OCI-LY7 (cell line): ENCODE results near the gene TMEM204. TPM values are rescaled to one million over a fixed set of nuclear protein-coding genes. Genes with fewer than 3 reads are reported as not detected.

Experiments used
- Bru-seq: library from RNA; stranded (reverse); fragments of 400-500 nt; gene quantifications from one replicate; lab custom pipeline; 2021; lab: Mats Ljungman, UMichigan
- BruChase-seq, 2 experiments: library from RNA; stranded (reverse); fragments of 400-500 nt; gene quantifications; one replicate each; lab custom pipeline; 2021; lab: Mats Ljungman, UMichigan
- BruUV-seq: library from RNA; stranded (reverse); fragments of 400-500 nt; replicated peaks from 2 replicates; lab custom pipeline; 2021; lab: Mats Ljungman, UMichigan
- CTCF ChIA-PET: fragments of 300-600 bp; sonication (Branson Sonifier 250); formaldehyde crosslinking; loops from one replicate; lab custom pipeline; 2022; ENCODE audit warnings: antibody characterized with exemption; ENCODE audit not compliant: unreplicated experiment; lab: Charles Lee
- POLR2A ChIA-PET: fragments of 300-600 bp; sonication (Branson Sonifier 250); formaldehyde crosslinking; loops from one replicate; lab custom pipeline; 2022; ENCODE audit warnings: antibody characterized with exemption; lab: Charles Lee
- DNase-seq: peaks from one replicate; pipeline ENCODE4 v3.0.0-alpha.2; 2015; ENCODE audit warnings: low spot score
- H2AFZ ChIP-seq: fragments of 200-600 bp; sonication (generic), shearing (Covaris generic); 2 replicates; pipeline ENCODE4 v1.6.1; 2014; ENCODE audit warnings: mild to moderate bottlenecking, antibody characterized with exemption, low read length, moderate library complexity
- H3K27ac ChIP-seq: fragments of 200-600 bp; sonication (generic); 2 replicates; pipeline ENCODE4 v1.5.1; 2014; ENCODE audit warnings: mixed run types, low read depth, mild to moderate bottlenecking, moderate library complexity, low read length, inconsistent platforms; ENCODE audit not compliant: poor library complexity, severe bottlenecking
- H3K36me3 ChIP-seq: fragments of 200-600 bp; sonication (generic); 2 replicates; pipeline ENCODE4 v1.6.1; 2014; ENCODE audit warnings: mild to moderate bottlenecking, antibody characterized with exemption, low read length, moderate library complexity, mixed read lengths; ENCODE audit not compliant: insufficient read depth
- H3K4me1 ChIP-seq: fragments of 200-600 bp; sonication (generic); 2 replicates; pipeline ENCODE4 v1.5.1; 2014; ENCODE audit warnings: mild to moderate bottlenecking, low read length; ENCODE audit not compliant: insufficient read depth, poor library complexity, severe bottlenecking
- H3K4me2 ChIP-seq: fragments of 200-600 bp; sonication (generic); 2 replicates; pipeline ENCODE4 v1.6.1; 2014; ENCODE audit warnings: mild to moderate bottlenecking, low read length
- H3K4me3 ChIP-seq: fragments of 200-600 bp; sonication (generic); 2 replicates; pipeline ENCODE4 v1.5.1; 2014; ENCODE audit warnings: mild to moderate bottlenecking, low read depth, low read length; ENCODE audit not compliant: poor library complexity, severe bottlenecking
- H3K79me2 ChIP-seq: fragments of 200-600 bp; sonication (generic); 2 replicates; pipeline ENCODE4 v1.6.1; 2016; ENCODE audit warnings: low read depth, mild to moderate bottlenecking, low read length, moderate library complexity, mixed read lengths; ENCODE audit not compliant: insufficient read depth
- H3K9me2 ChIP-seq: fragments of 200-600 bp; sonication (generic); 2 replicates; pipeline ENCODE4 v1.6.1; 2016; ENCODE audit warnings: mild to moderate bottlenecking, low read length, mixed read lengths; ENCODE audit not compliant: insufficient read depth
- H3K9me3 ChIP-seq: fragments of 200-600 bp; sonication (generic); 2 replicates; pipeline ENCODE4 v1.6.1; 2014; ENCODE audit warnings: mild to moderate bottlenecking, mixed run types, low read length, mixed read lengths
- H4K20me1 ChIP-seq: fragments of 200-600 bp; sonication (generic); 2 replicates; pipeline ENCODE4 v1.6.1; 2014; ENCODE audit warnings: mild to moderate bottlenecking, antibody characterized with exemption, low read length, moderate library complexity, mixed read lengths; ENCODE audit not compliant: insufficient read depth
- CTCF ChIP-seq: fragments of 200-600 bp; sonication (generic); conservative IDR thresholded peaks from 2 replicates; pipeline ENCODE4 v1.5.1; 2014; ENCODE audit warnings: mild to moderate bottlenecking, antibody characterized with exemption, low read length, moderate library complexity, mixed read lengths
- EZH2phosphoT487 ChIP-seq: fragments of 200-600 bp; sonication (generic); IDR thresholded peaks from 2 replicates; pipeline ENCODE4 v1.6.1; 2018; ENCODE audit warnings: low read depth, borderline replicate concordance, mild to moderate bottlenecking, mixed run types, antibody characterized with exemption, low read length, moderate library complexity, mixed read lengths
- intact Hi-C: fragments of 100-400 bp; cut with micrococcal nuclease; formaldehyde crosslinking; loops from one replicate; pipeline ENCODE4 v1.10.0; 2022; ENCODE audit not compliant: unreplicated experiment
- long read RNA-seq: library from polyadenylated mRNA; stranded (forward); transcript quantifications from one replicate; pipeline ENCODE4 v2.0.0, GENCODE V29; 2022
- total RNA-seq, 2 experiments: library from RNA; depleted of rRNA in 1 of 2; stranded (reverse); fragments of >200 nt in 1 of 2; shearing (Covaris generic) in 1 of 2; gene quantifications; 2 replicates each; pipeline ENCODE4 v1.2.3, GENCODE V29; 2014 to 2022

The TMEM204 gene
- total RNA-seq (2014; rRNA removed; shearing (Covaris generic)) (not detected in 2 replicates), total RNA-seq (2022) (not detected in 2 replicates), Bru-seq, nascent RNA (percentile 3 among the genes with signal in this experiment), BruChase-seq, experiment 1, labeled RNA remaining after a 6-hour chase (percentile 10 among the genes with signal in this experiment), BruChase-seq, experiment 2, labeled RNA remaining after a 2-hour chase (percentile 5 among the genes with signal in this experiment)
- long read RNA-seq, partial matches to known transcripts, result 0 of 2 reads
- long read RNA-seq, other reads (novel, unspliced or antisense), result 2 of 2 reads

- Histone ChIP-seq H3K4me1 (no peaks in the 10 kb centered on the region), H3K36me3 (no peaks in the 10 kb centered on the region), H3K9me2 (no peaks in the 10 kb centered on the region), H4K20me1 (no peaks in the 10 kb centered on the region), H3K4me2 (no peak within 1 kb of the TSS), H2AFZ (no peak within 1 kb of the TSS), H3K4me3 (no peak within 1 kb of the TSS), H3K79me2 (no peaks in the 10 kb centered on the region), H3K27ac (no peak within 1 kb of the TSS), H3K9me3 (no peaks in the 10 kb centered on the region)
- ChIA-PET CTCF (no interaction called here), POLR2A (no interaction called here)
- BruUV-seq, result no TSS peak
- no peak for DNase-seq
- no peak for TF ChIP-seq CTCF
- TF ChIP-seq EZH2phosphoT487, result no peak
- intact Hi-C loops, result no loop called here
Observed at GRCh38 chr16:1533443-1533951, at the start of gene TMEM204. TSS of gene TMEM204 (plus strand) at chr16:1533666. CDS start at chr16:1534276, 610 bp downstream.

- Histone ChIP-seq H3K4me1 (no peaks in the 10 kb centered on the region), H3K9me3 (no peaks in the 10 kb centered on the region), H3K79me2 (no peaks in the 10 kb centered on the region), H3K9me2 (no peaks in the 10 kb centered on the region), H2AFZ (no peak overlapping the region), H3K4me3 (no peak overlapping the region), H3K27ac (no peak overlapping the region), H3K36me3 (no peaks in the 10 kb centered on the region), H3K4me2 (no peak overlapping the region), H4K20me1 (no peaks in the 10 kb centered on the region)
- no peak for DNase-seq
- ChIA-PET POLR2A (no interaction called here), CTCF (no interaction called here)
- no TSS peak for BruUV-seq
- intact Hi-C loops, result no loop called here
- no peak for TF ChIP-seq CTCF
- no peak for TF ChIP-seq EZH2phosphoT487
Observed at GRCh38 chr16:1485847-1486496, 47.5 kb upstream of the TMEM204 start.
